OCI-LY1 (cell line): ENCODE data around the gene STK11IP.

Experiments used
- H2AFZ ChIP-seq: fragments of 200-600 bp; sonication (generic), shearing (Covaris generic); 2 replicates; pipeline ENCODE4 v1.6.0; 2014; ENCODE audit warnings: antibody characterized with exemption, mild to moderate bottlenecking, low read length
- H3F3A ChIP-seq: fragments of 200-600 bp; sonication (generic), shearing (Covaris generic); 2 replicates; pipeline ENCODE4 v1.6.0; 2014; ENCODE audit warnings: mild to moderate bottlenecking, antibody characterized with exemption, low read length, moderate library complexity; ENCODE audit not compliant: insufficient read depth
- H3K27ac ChIP-seq: fragments of 200-600 bp; sonication (generic); 2 replicates; pipeline ENCODE4 v1.5.1; 2014; ENCODE audit warnings: low read length, mixed run types, mild to moderate bottlenecking, low read depth; ENCODE audit not compliant: poor library complexity, severe bottlenecking
- H3K27me3 ChIP-seq: fragments of 200-600 bp; sonication (generic); 2 replicates; pipeline ENCODE4 v1.6.0; 2014; ENCODE audit warnings: antibody characterized with exemption, mild to moderate bottlenecking, low read length, moderate library complexity; ENCODE audit not compliant: insufficient read depth
- H3K36me3 ChIP-seq: fragments of 200-600 bp; sonication (generic); 2 replicates; pipeline ENCODE4 v1.6.1; 2014; ENCODE audit warnings: mild to moderate bottlenecking, antibody characterized with exemption, low read length, moderate library complexity, mixed read lengths; ENCODE audit not compliant: insufficient read depth
- H3K4me1 ChIP-seq: fragments of 200-600 bp; sonication (generic); 2 replicates; pipeline ENCODE4 v1.5.1; 2014; ENCODE audit warnings: mild to moderate bottlenecking, low read length, moderate library complexity; ENCODE audit not compliant: insufficient read depth, severe bottlenecking
- H3K4me2 ChIP-seq: fragments of 200-600 bp; sonication (generic), shearing (Covaris generic); 2 replicates; pipeline ENCODE4 v1.6.1; 2014; ENCODE audit warnings: low read length
- H3K4me3 ChIP-seq: fragments of 200-600 bp; sonication (generic); 2 replicates; pipeline ENCODE4 v1.5.1; 2014; ENCODE audit warnings: low read length, low read depth, mild to moderate bottlenecking, mixed read lengths; ENCODE audit not compliant: poor library complexity, severe bottlenecking
- H3K79me2 ChIP-seq: fragments of 200-600 bp; shearing (Covaris generic); 2 replicates; pipeline ENCODE4 v1.6.1; 2016; ENCODE audit warnings: mixed run types, low read length, mixed read lengths; ENCODE audit not compliant: insufficient read depth
- H3K9ac ChIP-seq: fragments of 200-600 bp; sonication (generic), shearing (Covaris generic); 2 replicates; pipeline ENCODE4 v1.6.1; 2014; ENCODE audit warnings: mild to moderate bottlenecking, low read length, mixed read lengths
- H3K9me2 ChIP-seq: fragments of 200-600 bp; sonication (generic), shearing (Covaris generic); 2 replicates; pipeline ENCODE4 v1.6.1; 2014; ENCODE audit warnings: low read depth, mild to moderate bottlenecking, low read length, mixed read lengths
- H3K9me3 ChIP-seq: fragments of 200-600 bp; shearing (Covaris generic); 2 replicates; pipeline ENCODE4 v1.6.1; 2014; ENCODE audit warnings: low read length, mixed read lengths
- H4K20me1 ChIP-seq: fragments of 200-600 bp; sonication (generic), shearing (Covaris generic); 2 replicates; pipeline ENCODE4 v1.6.0; 2016; ENCODE audit warnings: mild to moderate bottlenecking, low read length; ENCODE audit not compliant: insufficient read depth
- CTCF ChIP-seq: fragments of 200-600 bp; sonication (generic), shearing (Covaris generic); IDR thresholded peaks from 2 replicates; pipeline ENCODE4 v1.5.1; 2017; ENCODE audit warnings: mild to moderate bottlenecking, antibody characterized with exemption, low read length, moderate library complexity, mixed read lengths
- EZH2 ChIP-seq: fragments of 200-600 bp; sonication (generic), shearing (Covaris generic); IDR thresholded peaks from 2 replicates; pipeline ENCODE4 v1.8.0; 2017; ENCODE audit warnings: borderline replicate concordance, mixed run types, mild to moderate bottlenecking, antibody characterized with exemption, low read length, moderate library complexity, mixed read lengths

The STK11IP gene

GRCh38 chr2:219570194-219570923 lies 27.3 kb upstream of the STK11IP start:
- Histone ChIP-seq H3K4me2 (no peak overlapping the region), H3K9ac (no peak overlapping the region)

DNA sequence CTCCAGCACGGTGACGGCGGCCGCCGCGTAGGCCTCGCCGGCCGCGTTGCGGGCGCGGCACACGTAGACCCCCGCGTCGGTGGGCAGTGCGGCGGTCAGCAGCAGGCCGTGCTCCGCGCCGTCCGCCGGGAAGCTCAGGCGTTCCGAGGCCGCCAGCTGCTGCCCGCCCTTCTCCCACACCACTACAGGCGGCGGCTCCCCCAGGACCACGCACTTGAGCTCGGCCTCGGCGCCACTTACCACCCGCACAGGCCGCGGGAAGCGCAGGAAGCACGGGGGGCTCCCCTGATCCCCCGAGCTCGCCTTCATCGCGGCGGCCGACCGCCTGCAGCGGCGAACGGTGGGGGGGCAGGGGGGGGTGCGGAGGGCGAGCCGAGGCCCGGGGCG lies 26.7 kb upstream of the STK11IP start:
- no peak overlapping the region for H2AFZ ChIP-seq
- TF ChIP-seq CTCF (no peak), EZH2 (no peak)
- no peaks in the 10 kb centered on the region for H3K27me3 ChIP-seq
- no peak overlapping the region for H3K9ac ChIP-seq
- H3K4me2 ChIP-seq = no peak overlapping the region
- H3K27ac ChIP-seq = no peak overlapping the region
- H4K20me1 ChIP-seq = no peaks in the 10 kb centered on the region
- no peaks in the 10 kb centered on the region for H3K9me2 ChIP-seq
- H3K4me1 ChIP-seq = no peaks in the 10 kb centered on the region
- no peaks in the 10 kb centered on the region for H3F3A ChIP-seq
- H3K36me3 ChIP-seq = no peaks in the 10 kb centered on the region
- H3K9me3 ChIP-seq = no peaks in the 10 kb centered on the region
- no peaks in the 10 kb centered on the region for H3K79me2 ChIP-seq
- no peak overlapping the region for H3K4me3 ChIP-seq

More at GRCh38 chr2:219570194-219570923, 27.3 kb upstream of the STK11IP start:
- Histone ChIP-seq H3K9me2 (no peaks in the 10 kb centered on the region), H3F3A (no peaks in the 10 kb centered on the region), H3K79me2 (no peaks in the 10 kb centered on the region), H3K4me3 (no peak overlapping the region), H3K36me3 (no peaks in the 10 kb centered on the region), H4K20me1 (no peaks in the 10 kb centered on the region), H3K27me3 (no peaks in the 10 kb centered on the region), H3K27ac (no peak overlapping the region), H2AFZ (no peak overlapping the region), H3K9me3 (no peaks in the 10 kb centered on the region), H3K4me1 (no peaks in the 10 kb centered on the region)
- TF ChIP-seq CTCF (no peak), EZH2 (no peak)

DNA sequence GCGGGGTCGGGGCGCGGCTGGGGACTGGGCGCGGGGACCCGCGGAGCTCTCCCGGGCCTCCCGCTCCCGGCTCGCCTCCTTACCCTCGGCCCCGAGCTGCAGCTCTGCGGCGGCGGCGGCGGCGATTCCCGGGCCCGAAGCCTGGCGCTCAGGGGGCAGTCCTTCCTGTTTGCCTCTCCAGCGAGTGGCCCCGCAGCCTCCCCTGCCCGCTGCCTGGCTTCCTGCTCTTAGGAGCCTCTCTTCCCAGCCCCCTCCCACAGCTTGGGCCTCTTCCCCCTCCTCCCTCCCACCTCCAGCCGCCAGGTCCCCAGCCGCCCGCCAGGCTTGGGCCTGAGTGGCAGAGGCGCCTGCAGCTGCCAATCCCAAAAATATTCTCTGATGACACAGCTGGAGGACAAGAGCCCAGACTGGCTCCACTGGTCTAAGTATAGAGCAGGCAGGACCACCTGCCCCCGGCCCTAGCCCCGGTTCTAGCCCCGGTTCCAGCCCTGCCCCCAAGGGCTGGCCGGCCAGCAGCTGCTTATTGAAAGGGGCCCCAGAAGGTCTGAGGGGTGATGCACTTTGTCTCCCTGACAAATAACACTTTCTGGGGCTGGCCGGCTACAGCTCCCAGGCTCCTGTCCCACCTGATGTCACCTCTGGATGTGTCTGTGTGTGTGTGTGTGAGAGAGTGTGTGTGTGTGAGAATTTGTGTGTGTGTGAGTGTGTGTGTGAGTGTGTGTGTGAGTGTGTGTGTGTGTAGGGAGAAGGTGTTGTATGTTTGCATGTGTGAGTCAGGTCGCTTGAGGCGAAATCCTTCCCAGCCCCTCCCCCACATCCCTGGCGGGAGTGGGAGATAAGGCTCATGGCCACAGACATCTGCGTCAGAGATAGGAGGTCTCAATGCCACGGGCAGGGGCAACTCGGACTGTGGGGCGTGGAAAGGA lies 26.1 kb upstream of the STK11IP start, which contains the start of gene OBSL1:
OBSL1 (minus strand) TSS at position 229 of the 926 bp plus-strand sequence. CDS start 307 bp downstream, outside the sequence.
- Histone ChIP-seq H3K4me1 (no peaks in the 10 kb centered on the region), H3K79me2 (no peaks in the 10 kb centered on the region), H3K27me3 (no peaks in the 10 kb centered on the region), H4K20me1 (no peaks in the 10 kb centered on the region), H3K9me2 (no peaks in the 10 kb centered on the region), H3K4me2 (no peak within 1 kb of the TSS), H3F3A (no peaks in the 10 kb centered on the region), H3K36me3 (no peaks in the 10 kb centered on the region), H3K9me3 (no peaks in the 10 kb centered on the region), H3K4me3 (no peak within 1 kb of the TSS), H3K9ac (no peak within 1 kb of the TSS), H3K27ac (no peak within 1 kb of the TSS), H2AFZ (no peak within 1 kb of the TSS)
- TF ChIP-seq CTCF (no peak), EZH2 (no peak)
